Gastrocnemius medialis (tissue), 4 donors: ENCODE results near the gene COL19A1.

Experiments
- POLR2A ChIP-seq, 2 donors: fragments of 450-650 bp; IDR thresholded peaks; one replicate each; pipeline ENCODE4 v1.6.1; 2017; ENCODE audit warnings: antibody characterized with exemption in 2 of 2, mild to moderate bottlenecking in 2 of 2, moderate library complexity in 2 of 2
- TF ChIP-seq, protein P1 (sequence below), 5 experiments: fragments of 450-650 bp in 3 of 5; fragments of 200-600 bp in 2 of 5; sonication (generic) in 2 of 5; IDR thresholded peaks in 4 of 5; conservative IDR thresholded peaks in 1 of 5; 1 replicate in 4 of 5; 2 replicates in 1 of 5; pipeline ENCODE4 v1.5.1; 2016 to 2019; ENCODE audit warnings: antibody characterized with exemption in 5 of 5, mild to moderate bottlenecking in 3 of 5, moderate library complexity in 3 of 5

DNA sequence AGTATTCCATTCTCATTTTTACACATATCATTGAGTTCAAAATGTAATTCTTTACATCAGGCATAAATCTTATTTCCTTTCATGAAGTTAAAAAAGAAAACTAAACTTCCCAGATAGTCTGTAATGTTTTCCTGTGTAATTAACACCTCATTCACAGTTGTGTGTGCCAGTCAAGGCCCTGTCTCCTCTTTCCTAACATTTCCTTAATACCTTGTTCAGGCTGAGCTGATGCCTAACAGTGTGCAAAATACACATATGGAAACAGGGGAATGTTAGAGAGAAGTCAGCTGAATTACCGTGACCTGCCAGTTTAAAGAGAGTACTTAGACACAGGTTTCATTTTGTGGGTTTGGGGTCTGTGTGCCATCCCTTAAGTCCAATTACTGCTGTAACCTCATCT lies 227.8 kb downstream of the COL19A1 start:
- TF ChIP-seq, protein P1, sequence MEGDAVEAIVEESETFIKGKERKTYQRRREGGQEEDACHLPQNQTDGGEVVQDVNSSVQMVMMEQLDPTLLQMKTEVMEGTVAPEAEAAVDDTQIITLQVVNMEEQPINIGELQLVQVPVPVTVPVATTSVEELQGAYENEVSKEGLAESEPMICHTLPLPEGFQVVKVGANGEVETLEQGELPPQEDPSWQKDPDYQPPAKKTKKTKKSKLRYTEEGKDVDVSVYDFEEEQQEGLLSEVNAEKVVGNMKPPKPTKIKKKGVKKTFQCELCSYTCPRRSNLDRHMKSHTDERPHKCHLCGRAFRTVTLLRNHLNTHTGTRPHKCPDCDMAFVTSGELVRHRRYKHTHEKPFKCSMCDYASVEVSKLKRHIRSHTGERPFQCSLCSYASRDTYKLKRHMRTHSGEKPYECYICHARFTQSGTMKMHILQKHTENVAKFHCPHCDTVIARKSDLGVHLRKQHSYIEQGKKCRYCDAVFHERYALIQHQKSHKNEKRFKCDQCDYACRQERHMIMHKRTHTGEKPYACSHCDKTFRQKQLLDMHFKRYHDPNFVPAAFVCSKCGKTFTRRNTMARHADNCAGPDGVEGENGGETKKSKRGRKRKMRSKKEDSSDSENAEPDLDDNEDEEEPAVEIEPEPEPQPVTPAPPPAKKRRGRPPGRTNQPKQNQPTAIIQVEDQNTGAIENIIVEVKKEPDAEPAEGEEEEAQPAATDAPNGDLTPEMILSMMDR (IDR thresholded peaks at IDR 0.05 in 4 of 5, conservative IDR thresholded peaks at IDR 0.05 in 1 of 5), result no peak
- TF ChIP-seq POLR2A (IDR thresholded peaks at IDR 0.05), result no peak
